Muscle layer of colon (tissue), 2 donors: Measurements from ENCODE around the gene DDX1.
"Not testable (repeated sequence)": the region's sequence is repeated elsewhere in the genome, so short reads cannot be mapped to it uniquely, and the experiment has no call there.

Experiments used
- H3K27ac ChIP-seq: one replicate; pipeline ENCODE4 v1.7.0; 2013; ENCODE audit warnings: low read depth, mild to moderate bottlenecking, low read length, moderate library complexity
- H3K27me3 ChIP-seq, 2 donors: one replicate each; pipeline ENCODE4 v1.7.0; 2013; ENCODE audit warnings: low read length in 2 of 2, mild to moderate bottlenecking in 2 of 2; ENCODE audit not compliant: insufficient read depth in 2 of 2, control insufficient read depth in 1 of 2
- H3K36me3 ChIP-seq: one replicate; pipeline ENCODE4 v1.7.0; 2013; ENCODE audit warnings: mild to moderate bottlenecking, low read length; ENCODE audit not compliant: insufficient read depth
- H3K4me1 ChIP-seq: one replicate; pipeline ENCODE4 v1.7.0; 2013; ENCODE audit warnings: mild to moderate bottlenecking, low read length; ENCODE audit not compliant: insufficient read depth
- H3K4me3 ChIP-seq, 2 donors: one replicate each; pipeline ENCODE4 v1.7.0; 2013; ENCODE audit warnings: low read length in 2 of 2, low read depth in 1 of 2, mild to moderate bottlenecking in 1 of 2, moderate library complexity in 1 of 2
- H3K9ac ChIP-seq: one replicate; pipeline ENCODE4 v1.7.0; 2013; ENCODE audit warnings: low read length
- H3K9me3 ChIP-seq: one replicate; pipeline ENCODE4 v1.7.0; 2013; ENCODE audit warnings: mild to moderate bottlenecking, low read length
- donor health status: abdominal sarcoma.
- donor health status: Adenocarcinoma of cecum.

Gene DDX1

DNA sequence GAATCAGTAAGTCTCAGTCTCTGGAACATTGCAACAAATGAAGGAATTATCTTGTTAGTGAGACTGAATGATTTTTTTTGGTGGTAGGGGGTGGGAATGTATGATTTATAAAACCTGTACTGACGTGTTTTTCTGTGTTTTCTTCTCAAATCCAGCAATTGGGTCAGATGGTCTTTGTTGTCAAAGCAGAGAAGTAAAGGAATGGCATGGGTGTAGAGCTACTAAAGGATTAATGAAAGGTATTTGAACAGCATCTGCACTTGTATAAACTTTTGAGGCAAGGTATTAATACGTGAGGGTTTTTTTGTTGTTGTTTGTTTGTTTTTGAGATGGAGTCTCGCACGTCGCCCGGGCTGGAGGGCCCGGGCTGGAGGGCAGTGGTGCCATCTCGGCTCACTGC, 10.7 kb downstream of the DDX1 start:
- H3K4me3 ChIP-seq: no peak overlapping the region
- H3K9ac ChIP-seq: no peak overlapping the region
- H3K4me1 ChIP-seq: no peaks in the 10 kb centered on the region
- H3K9me3 ChIP-seq: no peaks in the 10 kb centered on the region
- no peak overlapping the region for H3K27ac ChIP-seq
- peaks cover 73% of the 10 kb centered on the region for H3K36me3 ChIP-seq
- H3K27me3 ChIP-seq: no peaks in the 10 kb centered on the region

DNA sequence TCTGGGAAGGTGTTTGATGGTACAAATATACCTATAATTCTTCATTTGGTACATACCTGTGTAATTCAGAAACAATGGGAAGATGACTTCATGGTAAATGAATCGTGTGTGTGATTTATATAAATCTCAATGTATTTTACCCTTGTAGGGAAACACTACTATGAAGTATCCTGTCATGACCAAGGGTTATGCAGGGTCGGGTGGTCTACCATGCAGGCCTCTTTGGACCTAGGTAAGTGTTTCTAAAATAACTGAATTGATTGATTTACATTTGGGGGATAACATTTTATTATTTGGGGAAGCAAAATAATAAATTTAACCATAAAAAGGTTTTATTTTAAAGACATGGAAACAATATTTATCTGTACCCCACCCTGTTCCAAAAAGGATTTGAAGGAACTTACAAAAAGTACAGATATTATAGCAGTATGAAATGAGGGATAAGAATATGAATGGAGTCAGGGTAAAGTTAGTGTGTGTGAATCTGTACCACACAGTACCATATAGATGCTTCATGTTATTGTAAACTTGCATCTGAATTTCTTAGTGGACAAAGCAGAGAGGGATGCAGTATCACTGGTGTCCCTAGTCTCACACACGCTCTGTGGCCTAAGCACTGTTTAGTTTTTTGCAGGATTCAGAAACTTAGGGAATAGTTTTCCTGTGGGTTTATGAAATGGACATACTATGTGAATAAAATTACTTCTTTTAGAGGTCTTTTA, 11.5 kb downstream of the DDX1 start:
- no peaks in the 10 kb centered on the region for H3K4me1 ChIP-seq
- H3K9ac ChIP-seq: no peak overlapping the region
- no peaks in the 10 kb centered on the region for H3K27me3 ChIP-seq
- no peak overlapping the region for H3K4me3 ChIP-seq
- H3K9me3 ChIP-seq: no peaks in the 10 kb centered on the region
- peaks cover 78% of the 10 kb centered on the region for H3K36me3 ChIP-seq
- H3K27ac ChIP-seq: no peak overlapping the region

- Histone ChIP-seq H3K36me3 (peaks cover 84% of the 10 kb centered on the region), H3K9ac (no peak overlapping the region), H3K4me3 (no peak overlapping the region), H3K4me1 (no peaks in the 10 kb centered on the region), H3K27me3 (no peaks in the 10 kb centered on the region), H3K9me3 (no peaks in the 10 kb centered on the region), H3K27ac (no peak overlapping the region)
Observed at GRCh38 chr2:15603948-15604347, 12.3 kb downstream of the DDX1 start.

DNA sequence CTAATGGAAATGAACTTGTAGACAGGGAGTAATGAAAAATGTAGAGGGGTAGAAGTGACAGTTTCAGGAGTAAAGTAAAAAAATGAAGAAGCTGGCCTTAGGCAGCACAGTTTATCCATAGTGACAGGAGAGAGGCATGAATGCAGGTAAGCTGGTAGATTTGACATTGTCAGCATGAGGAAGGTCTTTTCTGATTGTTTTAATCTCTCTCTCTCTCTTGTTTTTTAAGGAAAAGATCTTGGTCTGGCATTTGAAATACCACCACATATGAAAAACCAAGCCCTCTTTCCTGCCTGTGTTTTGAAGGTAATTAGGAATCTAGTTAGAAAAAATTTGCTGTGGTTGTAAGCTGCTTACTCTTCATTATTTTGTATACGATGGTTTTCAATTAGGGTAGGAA, 14.1 kb downstream of the DDX1 start:
- H3K36me3 ChIP-seq: peaks cover 87% of the 10 kb centered on the region
- H3K27ac ChIP-seq: no peak overlapping the region

DNA sequence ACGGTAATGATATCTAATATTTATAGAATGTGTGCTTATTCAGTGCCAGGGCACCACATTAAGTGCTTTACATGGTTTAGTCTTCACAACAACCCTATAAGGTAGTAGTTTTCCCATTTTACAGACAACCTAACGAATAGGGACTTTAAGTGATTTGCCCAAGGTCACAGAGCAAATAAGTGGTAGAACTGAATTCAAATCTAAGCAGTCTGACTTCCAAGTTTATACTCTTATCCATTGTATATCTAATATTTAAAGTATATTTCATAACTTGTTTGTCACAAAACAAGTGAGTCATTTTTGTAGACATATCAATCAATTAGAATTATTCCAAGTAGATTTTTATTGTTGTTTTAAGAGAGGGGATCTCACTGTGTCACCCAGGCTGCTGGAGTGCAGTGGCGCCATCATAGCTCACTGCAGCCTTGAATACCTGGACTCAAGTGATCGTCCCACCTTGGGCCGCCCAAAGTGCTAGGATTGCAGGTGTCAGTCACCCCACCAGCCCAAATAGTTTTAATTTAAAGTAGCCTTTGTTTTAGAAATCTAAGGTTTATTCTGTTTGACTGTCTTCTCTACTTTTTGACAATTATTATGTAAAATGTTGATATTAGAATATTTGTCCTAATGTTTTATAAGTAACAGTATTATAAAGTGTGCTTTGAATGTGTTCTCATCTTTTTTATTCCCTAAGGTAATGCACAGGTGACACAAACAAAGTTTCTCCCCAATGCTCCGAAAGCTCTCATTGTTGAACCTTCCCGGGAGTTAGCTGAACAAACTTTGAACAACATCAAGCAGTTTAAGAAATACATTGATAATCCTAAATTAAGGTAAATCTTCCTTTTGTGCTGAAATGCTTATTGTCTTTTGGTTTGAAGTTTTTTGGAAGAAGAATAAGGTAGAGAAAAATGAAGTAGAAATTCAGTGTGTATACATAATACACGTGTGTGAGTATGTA, 15.1 kb downstream of the DDX1 start:
- H3K27me3 ChIP-seq: no peaks in the 10 kb centered on the region
- H3K36me3 ChIP-seq: peaks cover 76% of the 10 kb centered on the region
- no peaks in the 10 kb centered on the region for H3K4me1 ChIP-seq
- H3K9me3 ChIP-seq: no peaks in the 10 kb centered on the region
- no peak overlapping the region for H3K9ac ChIP-seq
- no peak overlapping the region for H3K4me3 ChIP-seq
- no peak overlapping the region for H3K27ac ChIP-seq

More for the DNA sequence above, 14.1 kb downstream of the DDX1 start:
- Histone ChIP-seq H3K4me3 (no peak overlapping the region), H3K27me3 (no peaks in the 10 kb centered on the region), H3K9ac (no peak overlapping the region), H3K4me1 (no peaks in the 10 kb centered on the region), H3K9me3 (no peaks in the 10 kb centered on the region)

GRCh38 chr2:15607709-15608391, 16.2 kb downstream of the DDX1 start:
- Histone ChIP-seq H3K36me3 (peaks cover 65% of the 10 kb centered on the region), H3K9ac (no peak overlapping the region), H3K9me3 (no peaks in the 10 kb centered on the region), H3K27ac (no peak overlapping the region), H3K4me1 (no peaks in the 10 kb centered on the region), H3K27me3 (no peaks in the 10 kb centered on the region), H3K4me3 (no peak overlapping the region)

DNA sequence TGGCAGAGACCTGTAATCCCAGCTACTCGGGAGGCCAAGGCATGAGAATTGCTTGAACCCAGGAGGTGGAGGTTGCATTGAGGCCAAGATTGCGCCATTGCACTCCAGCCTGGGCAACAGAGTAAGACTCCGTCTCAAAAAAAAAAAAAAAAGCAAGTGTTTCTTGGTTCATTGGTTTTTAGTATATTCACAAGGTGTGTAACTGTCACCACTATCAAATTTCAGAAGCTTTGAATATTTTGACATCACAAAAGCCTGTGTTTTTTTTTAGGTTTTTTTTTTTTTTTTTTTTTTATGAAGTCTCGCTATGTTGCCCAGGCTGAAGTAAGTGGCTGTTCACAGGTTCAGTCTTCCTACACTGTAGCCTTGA, 16.7 kb downstream of the DDX1 start:
- H3K27me3 ChIP-seq: no peaks in the 10 kb centered on the region
- H3K9me3 ChIP-seq: no peaks in the 10 kb centered on the region
- H3K36me3 ChIP-seq: peaks cover 60% of the 10 kb centered on the region
- no peak overlapping the region for H3K9ac ChIP-seq
- H3K4me1 ChIP-seq: no peaks in the 10 kb centered on the region
- no peak overlapping the region for H3K27ac ChIP-seq
- H3K4me3 ChIP-seq: no peak overlapping the region

DNA sequence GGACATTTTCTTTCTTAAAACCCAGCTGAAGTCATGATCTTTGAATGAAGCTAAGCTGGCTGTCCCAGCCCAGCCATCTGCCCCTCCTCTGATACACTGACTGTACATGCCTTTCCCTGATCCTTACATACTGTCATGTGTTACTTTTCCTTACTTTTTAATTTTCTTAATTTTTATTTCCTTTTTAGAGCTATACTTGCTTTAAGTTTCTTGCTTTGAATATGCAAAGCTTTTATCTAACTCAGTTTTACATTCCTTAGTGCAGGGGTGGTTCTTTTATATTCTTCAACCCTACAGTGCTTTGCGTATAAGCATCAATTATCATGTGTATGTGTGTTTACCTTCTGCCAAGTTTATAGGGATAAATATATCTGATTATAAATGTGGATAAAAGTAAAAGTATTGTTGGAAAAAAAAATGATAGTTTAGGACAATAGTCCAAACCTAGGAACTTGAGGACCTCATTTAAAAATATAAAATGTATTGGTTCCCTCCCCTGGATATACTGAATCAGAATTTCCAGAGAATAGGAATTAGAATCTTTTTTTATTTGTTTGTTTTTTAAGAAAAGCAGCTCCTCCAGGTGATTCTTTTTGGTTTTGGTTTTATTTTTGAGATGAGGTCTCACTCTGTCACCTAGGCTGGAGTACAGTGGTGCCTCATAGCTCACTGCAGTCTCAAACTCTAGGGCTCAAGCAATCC, 17.8 kb downstream of the DDX1 start:
- Histone ChIP-seq H3K9me3 (no peaks in the 10 kb centered on the region), H3K27me3 (no peaks in the 10 kb centered on the region), H3K4me3 (no peak overlapping the region), H3K9ac (no peak overlapping the region), H3K36me3 (peaks cover 50% of the 10 kb centered on the region), H3K4me1 (no peaks in the 10 kb centered on the region), H3K27ac (no peak overlapping the region)

GRCh38 chr2:15610430-15610952, 18.8 kb downstream of the DDX1 start:
- Histone ChIP-seq H3K9ac (no peak overlapping the region), H3K4me1 (no peaks in the 10 kb centered on the region), H3K36me3 (peaks cover 47% of the 10 kb centered on the region), H3K4me3 (no peak overlapping the region), H3K27ac (no peak overlapping the region), H3K9me3 (no peaks in the 10 kb centered on the region), H3K27me3 (no peaks in the 10 kb centered on the region)

- H3K4me3 ChIP-seq, H3K27ac ChIP-seq, H3K9ac ChIP-seq, H3K9me3 ChIP-seq, H3K27me3 ChIP-seq, H3K4me1 ChIP-seq: not testable (repeated sequence)
- H3K36me3 ChIP-seq: peaks cover 36% of the 10 kb centered on the region
Observed at GRCh38 chr2:15612101-15612500, 20.4 kb downstream of the DDX1 start.
